HEK293 (cell line): ENCODE measurements around the gene AARS2.

Experiments
- CTCF ChIA-PET: fragments of 350-600 bp; formaldehyde crosslinking; extraction: SDS; loops from one replicate; lab custom pipeline; 2021; ENCODE audit warnings: antibody characterized with exemption; lab: Yijun Ruan, JAX
- POLR2A ChIA-PET: fragments of 300-600 bp; formaldehyde crosslinking; extraction: SDS; loops from one replicate; lab custom pipeline; 2020; ENCODE audit warnings: antibody characterized with exemption, inconsistent platforms; lab: Yijun Ruan, JAX
- H3K27ac ChIP-seq: fragments of 200-500 bp; sonication (Bioruptor generic); 2 replicates; pipeline ENCODE4 v1.5.1; 2014; ENCODE audit warnings: low read depth, low read length, control low read depth, inconsistent platforms; ENCODE audit errors: extremely low read depth
- H3K36me3 ChIP-seq, 2 experiments: fragments of 200-500 bp in 1 of 2; sonication (Bioruptor generic) in 1 of 2; 1 replicate in 1 of 2; 2 replicates in 1 of 2; pipeline ENCODE4 v1.5.1; 2014 to 2017; ENCODE audit warnings: inconsistent platforms in 2 of 2, low read length in 2 of 2; ENCODE audit not compliant: control insufficient read depth in 2 of 2, insufficient read depth in 1 of 2
- H3K4me1 ChIP-seq: fragments of 200-500 bp; sonication (Bioruptor generic); 2 replicates; pipeline ENCODE4 v1.5.1; 2014; ENCODE audit warnings: mild to moderate bottlenecking, low read length, inconsistent platforms; ENCODE audit not compliant: control insufficient read depth, insufficient read depth
- H3K4me3 ChIP-seq: 2 replicates; pipeline ENCODE4 v1.5.1; 2011; ENCODE audit warnings: low read depth, mild to moderate bottlenecking, control low read depth, low read length, moderate library complexity
- H3K9me3 ChIP-seq: fragments of 200-500 bp; sonication (Bioruptor generic); 2 replicates; pipeline ENCODE4 v1.5.1; 2014; ENCODE audit warnings: low read depth, low read length, inconsistent platforms; ENCODE audit not compliant: control insufficient read depth, insufficient read depth
- EGR2 ChIP-seq: fragments of 450-650 bp; formaldehyde crosslinking; IDR thresholded peaks from 2 replicates; pipeline ENCODE4 v1.5.1; 2016; ENCODE audit warnings: low read depth, missing biosample characterization, missing genetic modification characterization
- ZFHX2 ChIP-seq: fragments of 450-650 bp; formaldehyde crosslinking; conservative IDR thresholded peaks from 2 replicates; pipeline ENCODE4 v1.5.1; 2016; ENCODE audit warnings: missing biosample characterization, missing genetic modification characterization
- ZNF146 ChIP-seq: fragments of 450-650 bp; formaldehyde crosslinking; IDR thresholded peaks from 2 replicates; pipeline ENCODE4 v1.5.1; 2016; ENCODE audit warnings: missing biosample characterization, missing genetic modification characterization
- ZNF16 ChIP-seq: fragments of 450-650 bp; formaldehyde crosslinking; IDR thresholded peaks from 2 replicates; pipeline ENCODE4 v1.5.1; 2016; ENCODE audit warnings: low read depth, missing biosample characterization, missing genetic modification characterization
- ZNF266 ChIP-seq: fragments of 450-650 bp; formaldehyde crosslinking; IDR thresholded peaks from 2 replicates; pipeline ENCODE4 v1.5.1; 2016; ENCODE audit warnings: missing biosample characterization, missing genetic modification characterization, low read depth
- ZNF37A ChIP-seq: fragments of 450-650 bp; IDR thresholded peaks from 2 replicates; pipeline ENCODE4 v1.5.1; 2018; ENCODE audit warnings: missing biosample characterization, missing genetic modification characterization
- ZNF473 ChIP-seq: fragments of 450-650 bp; formaldehyde crosslinking; IDR thresholded peaks from 2 replicates; pipeline ENCODE4 v1.5.1; 2017; ENCODE audit warnings: missing biosample characterization, missing genetic modification characterization
- ZNF558 ChIP-seq: fragments of 450-650 bp; formaldehyde crosslinking; IDR thresholded peaks from 2 replicates; pipeline ENCODE4 v1.5.1; 2016; ENCODE audit warnings: missing biosample characterization, missing genetic modification characterization
- ZNF623 ChIP-seq: fragments of 450-650 bp; formaldehyde crosslinking; IDR thresholded peaks from 2 replicates; pipeline ENCODE4 v1.5.1; 2016; ENCODE audit warnings: missing biosample characterization, missing genetic modification characterization
- ZNF654 ChIP-seq: fragments of 450-650 bp; formaldehyde crosslinking; IDR thresholded peaks from 2 replicates; pipeline ENCODE4 v1.5.1; 2016; ENCODE audit warnings: low read depth, missing biosample characterization, missing genetic modification characterization
- ZNF670 ChIP-seq: fragments of 450-650 bp; formaldehyde crosslinking; IDR thresholded peaks from 2 replicates; pipeline ENCODE4 v1.5.1; 2016; ENCODE audit warnings: missing biosample characterization, missing genetic modification characterization, low read depth
- ZNF768 ChIP-seq: fragments of 450-650 bp; formaldehyde crosslinking; IDR thresholded peaks from 2 replicates; pipeline ENCODE4 v1.5.1; 2018; ENCODE audit warnings: missing biosample characterization, mild to moderate bottlenecking, missing genetic modification characterization
- TF ChIP-seq, protein P1 (sequence below): fragments of 450-650 bp; formaldehyde crosslinking; IDR thresholded peaks from 2 replicates; pipeline ENCODE4 v1.5.0; 2017; ENCODE audit warnings: missing biosample characterization, missing genetic modification characterization, borderline replicate concordance
- TF ChIP-seq, protein P2 (sequence below): fragments of 450-650 bp; formaldehyde crosslinking; IDR thresholded peaks from 2 replicates; pipeline ENCODE4 v1.5.1; 2017; ENCODE audit warnings: missing biosample characterization, missing genetic modification characterization
- TF ChIP-seq, protein P3 (sequence below): fragments of 450-650 bp; formaldehyde crosslinking; IDR thresholded peaks from 2 replicates; pipeline ENCODE4 v1.5.1; 2016; ENCODE audit warnings: missing biosample characterization, missing genetic modification characterization
- TF ChIP-seq, protein P4 (sequence below): fragments of 450-650 bp; formaldehyde crosslinking; IDR thresholded peaks from 2 replicates; pipeline ENCODE4 v1.5.1; 2017; ENCODE audit warnings: missing biosample characterization, missing genetic modification characterization
- TF ChIP-seq, protein P5 (sequence below): fragments of 450-650 bp; formaldehyde crosslinking; IDR thresholded peaks from 2 replicates; pipeline ENCODE4 v1.5.1; 2016; ENCODE audit warnings: missing biosample characterization, missing genetic modification characterization

The AARS2 gene

DNA sequence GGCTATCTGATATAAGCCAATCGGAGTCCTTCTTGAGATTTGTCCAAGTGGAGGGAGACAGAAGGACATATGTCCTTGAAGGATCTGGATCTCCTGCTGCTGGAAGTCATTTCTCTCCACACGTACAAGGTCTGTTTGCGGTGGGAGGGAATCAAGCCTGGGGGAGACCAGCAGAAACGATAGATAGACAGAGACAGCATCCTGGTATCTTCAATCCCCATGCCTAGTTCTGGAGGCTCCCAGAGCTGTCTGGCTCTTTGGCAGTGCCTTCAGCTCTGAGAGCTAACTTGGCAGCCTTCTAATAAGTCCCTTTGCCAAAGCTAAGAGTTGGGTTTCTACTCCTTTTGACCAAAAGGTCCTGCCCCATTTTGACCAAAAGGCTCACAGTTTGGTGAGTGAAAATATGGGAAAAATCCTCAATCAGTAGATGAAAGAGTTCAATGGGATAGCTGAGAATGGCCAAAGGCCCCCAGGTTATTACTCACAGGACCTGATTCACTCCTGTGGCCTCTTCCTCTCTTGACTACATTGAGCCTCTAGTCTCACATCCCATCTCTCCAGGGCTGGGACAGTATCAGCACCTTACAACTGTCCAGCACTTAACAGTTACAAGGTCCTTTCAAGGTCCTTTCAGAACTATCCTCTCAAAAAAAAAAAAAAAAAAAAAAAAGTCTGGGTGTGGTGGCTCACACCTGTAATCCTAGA, 20.3 kb downstream of the AARS2 start:
- H3K4me3 ChIP-seq = no peak overlapping the region
- H3K9me3 ChIP-seq = no peaks in the 10 kb centered on the region
- H3K27ac ChIP-seq = no peak overlapping the region
- CTCF ChIA-PET = interaction anchor here (0.6 to 2.2 kb wide), 10 partner anchors 9 to 108 kb away, joined by 3 to 13 read pairs (median 3); partner anchors contain the start of gene AARS2
- H3K36me3 ChIP-seq = no peaks in the 10 kb centered on the region
- POLR2A ChIA-PET = interaction anchor here (0.7 to 2.0 kb wide), 5 partner anchors 13 to 290 kb away, joined by 3 to 6 read pairs (median 4); partner anchors contain the start of gene AARS2
- H3K4me1 ChIP-seq = no peaks in the 10 kb centered on the region; the same call in 1 of the 2 replicates
- TF ChIP-seq ZNF558 (tag by site-specific recombination) = no peak
- peak; percentile 82; the same call in 1 of the 2 replicates for TF ChIP-seq ZNF266

DNA sequence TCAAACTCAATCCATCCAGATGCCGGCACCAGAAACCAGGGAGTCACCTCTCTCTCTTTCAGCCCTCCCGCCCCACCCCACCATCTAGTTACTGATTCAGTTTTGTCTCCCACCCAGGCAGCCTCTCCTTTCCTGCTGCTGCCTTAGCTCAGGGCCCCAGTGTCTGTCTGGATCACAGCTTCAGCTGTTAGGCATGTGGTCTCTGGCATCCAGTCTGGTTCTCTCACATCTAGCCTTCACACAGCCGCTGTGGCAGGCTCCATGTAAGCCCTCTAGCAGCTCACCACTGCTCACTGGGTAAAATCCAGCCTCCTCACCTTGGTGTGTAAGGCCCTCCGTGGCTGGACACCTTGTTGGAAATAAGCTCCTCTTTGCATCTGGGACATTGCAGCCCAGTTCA, 21.3 kb downstream of the AARS2 start:
- CTCF ChIA-PET = interaction anchor here (0.6 to 2.2 kb wide), 10 partner anchors 12 to 109 kb away, joined by 3 to 13 read pairs (median 4); partner anchors contain the start of gene AARS2
- TF ChIP-seq ZNF146 (tag by site-specific recombination) (no peak), ZNF623 (tag by site-specific recombination) (no peak), ZNF37A (tag by site-specific recombination) (no peak)
- TF ChIP-seq, protein P1, sequence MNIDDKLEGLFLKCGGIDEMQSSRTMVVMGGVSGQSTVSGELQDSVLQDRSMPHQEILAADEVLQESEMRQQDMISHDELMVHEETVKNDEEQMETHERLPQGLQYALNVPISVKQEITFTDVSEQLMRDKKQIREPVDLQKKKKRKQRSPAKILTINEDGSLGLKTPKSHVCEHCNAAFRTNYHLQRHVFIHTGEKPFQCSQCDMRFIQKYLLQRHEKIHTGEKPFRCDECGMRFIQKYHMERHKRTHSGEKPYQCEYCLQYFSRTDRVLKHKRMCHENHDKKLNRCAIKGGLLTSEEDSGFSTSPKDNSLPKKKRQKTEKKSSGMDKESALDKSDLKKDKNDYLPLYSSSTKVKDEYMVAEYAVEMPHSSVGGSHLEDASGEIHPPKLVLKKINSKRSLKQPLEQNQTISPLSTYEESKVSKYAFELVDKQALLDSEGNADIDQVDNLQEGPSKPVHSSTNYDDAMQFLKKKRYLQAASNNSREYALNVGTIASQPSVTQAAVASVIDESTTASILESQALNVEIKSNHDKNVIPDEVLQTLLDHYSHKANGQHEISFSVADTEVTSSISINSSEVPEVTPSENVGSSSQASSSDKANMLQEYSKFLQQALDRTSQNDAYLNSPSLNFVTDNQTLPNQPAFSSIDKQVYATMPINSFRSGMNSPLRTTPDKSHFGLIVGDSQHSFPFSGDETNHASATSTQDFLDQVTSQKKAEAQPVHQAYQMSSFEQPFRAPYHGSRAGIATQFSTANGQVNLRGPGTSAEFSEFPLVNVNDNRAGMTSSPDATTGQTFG = no peak
- POLR2A ChIA-PET = interaction anchor here (0.7 to 2.0 kb wide), 5 partner anchors 12 to 95 kb away, joined by 3 to 4 read pairs (median 3); partner anchors contain the start of gene AARS2

DNA sequence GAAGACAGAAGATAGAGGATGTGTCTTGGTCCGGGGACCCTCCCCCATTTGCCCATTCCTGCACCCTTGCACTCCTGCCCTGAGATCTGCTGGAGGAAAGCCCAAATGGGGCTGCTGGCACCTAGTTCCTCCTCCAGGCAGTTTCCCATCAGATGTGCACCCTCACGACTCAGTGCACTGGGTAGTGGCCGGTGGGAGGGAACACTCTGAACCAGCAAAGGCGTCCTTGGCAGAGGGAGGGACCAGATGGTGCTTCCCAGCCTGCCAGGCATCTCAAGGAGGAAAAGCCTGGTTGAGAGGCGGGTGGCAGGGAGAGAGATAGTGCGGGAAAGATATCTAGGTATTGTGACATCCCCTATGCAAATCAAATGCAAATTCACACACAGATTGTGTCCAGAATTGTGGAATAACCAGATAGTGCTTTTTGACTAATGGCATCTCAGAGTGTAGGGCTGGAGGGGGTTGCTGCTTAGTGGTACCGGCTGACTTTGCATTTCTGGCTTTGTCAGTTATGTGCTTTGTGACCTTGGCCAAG, 23.4 kb downstream of the AARS2 start:
- no peak overlapping the region for H3K27ac ChIP-seq
- no peaks in the 10 kb centered on the region for H3K9me3 ChIP-seq
- H3K36me3 ChIP-seq = no peaks in the 10 kb centered on the region
- no peak overlapping the region for H3K4me3 ChIP-seq
- H3K4me1 ChIP-seq = no peaks in the 10 kb centered on the region
- ChIA-PET CTCF (no interaction called here), POLR2A (no interaction called here)
- TF ChIP-seq ZFHX2 (tag by site-specific recombination) (peak; percentile 35; the same call in 1 of the 2 replicates), ZNF768 (tag by site-specific recombination) (no peak)

More for the DNA sequence above, 21.3 kb downstream of the AARS2 start:
- no peaks in the 10 kb centered on the region for H3K4me1 ChIP-seq
- no peak overlapping the region for H3K27ac ChIP-seq
- H3K9me3 ChIP-seq = no peaks in the 10 kb centered on the region
- no peaks in the 10 kb centered on the region for H3K36me3 ChIP-seq
- H3K4me3 ChIP-seq = no peak overlapping the region

DNA sequence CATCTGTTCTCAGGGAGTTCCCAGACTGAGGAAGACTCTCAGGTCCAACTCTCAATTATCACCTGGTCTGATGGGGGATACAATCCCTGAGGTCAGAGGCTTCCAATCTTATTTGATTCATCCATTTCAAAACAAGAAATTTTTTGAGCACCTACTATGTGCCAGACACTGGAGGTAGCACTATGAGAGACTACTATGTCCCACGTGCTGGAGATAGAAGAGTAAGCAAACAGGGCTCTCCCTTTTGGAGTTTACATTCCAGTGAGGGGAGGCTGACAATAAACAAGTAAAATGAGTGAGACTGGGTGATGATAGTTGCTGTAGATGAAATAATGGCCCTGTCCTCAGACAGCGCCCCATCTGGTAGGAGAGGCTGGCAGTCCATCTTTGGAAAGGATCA, 26.4 kb downstream of the AARS2 start:
- POLR2A ChIA-PET = no interaction called here
- no peak for TF ChIP-seq EGR2 (tag by site-specific recombination)
- TF ChIP-seq ZNF16 (tag by site-specific recombination) = no peak
- no peak for TF ChIP-seq ZNF654 (tag by site-specific recombination)
- TF ChIP-seq, protein P2, sequence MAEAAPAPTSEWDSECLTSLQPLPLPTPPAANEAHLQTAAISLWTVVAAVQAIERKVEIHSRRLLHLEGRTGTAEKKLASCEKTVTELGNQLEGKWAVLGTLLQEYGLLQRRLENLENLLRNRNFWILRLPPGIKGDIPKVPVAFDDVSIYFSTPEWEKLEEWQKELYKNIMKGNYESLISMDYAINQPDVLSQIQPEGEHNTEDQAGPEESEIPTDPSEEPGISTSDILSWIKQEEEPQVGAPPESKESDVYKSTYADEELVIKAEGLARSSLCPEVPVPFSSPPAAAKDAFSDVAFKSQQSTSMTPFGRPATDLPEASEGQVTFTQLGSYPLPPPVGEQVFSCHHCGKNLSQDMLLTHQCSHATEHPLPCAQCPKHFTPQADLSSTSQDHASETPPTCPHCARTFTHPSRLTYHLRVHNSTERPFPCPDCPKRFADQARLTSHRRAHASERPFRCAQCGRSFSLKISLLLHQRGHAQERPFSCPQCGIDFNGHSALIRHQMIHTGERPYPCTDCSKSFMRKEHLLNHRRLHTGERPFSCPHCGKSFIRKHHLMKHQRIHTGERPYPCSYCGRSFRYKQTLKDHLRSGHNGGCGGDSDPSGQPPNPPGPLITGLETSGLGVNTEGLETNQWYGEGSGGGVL (tag by site-specific recombination) = no peak
- TF ChIP-seq, protein P3, sequence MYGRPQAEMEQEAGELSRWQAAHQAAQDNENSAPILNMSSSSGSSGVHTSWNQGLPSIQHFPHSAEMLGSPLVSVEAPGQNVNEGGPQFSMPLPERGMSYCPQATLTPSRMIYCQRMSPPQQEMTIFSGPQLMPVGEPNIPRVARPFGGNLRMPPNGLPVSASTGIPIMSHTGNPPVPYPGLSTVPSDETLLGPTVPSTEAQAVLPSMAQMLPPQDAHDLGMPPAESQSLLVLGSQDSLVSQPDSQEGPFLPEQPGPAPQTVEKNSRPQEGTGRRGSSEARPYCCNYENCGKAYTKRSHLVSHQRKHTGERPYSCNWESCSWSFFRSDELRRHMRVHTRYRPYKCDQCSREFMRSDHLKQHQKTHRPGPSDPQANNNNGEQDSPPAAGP (tag by site-specific recombination) = no peak
- TF ChIP-seq, protein P4, sequence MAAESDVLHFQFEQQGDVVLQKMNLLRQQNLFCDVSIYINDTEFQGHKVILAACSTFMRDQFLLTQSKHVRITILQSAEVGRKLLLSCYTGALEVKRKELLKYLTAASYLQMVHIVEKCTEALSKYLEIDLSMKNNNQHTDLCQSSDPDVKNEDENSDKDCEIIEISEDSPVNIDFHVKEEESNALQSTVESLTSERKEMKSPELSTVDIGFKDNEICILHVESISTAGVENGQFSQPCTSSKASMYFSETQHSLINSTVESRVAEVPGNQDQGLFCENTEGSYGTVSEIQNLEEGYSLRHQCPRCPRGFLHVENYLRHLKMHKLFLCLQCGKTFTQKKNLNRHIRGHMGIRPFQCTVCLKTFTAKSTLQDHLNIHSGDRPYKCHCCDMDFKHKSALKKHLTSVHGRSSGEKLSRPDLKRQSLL (tag by site-specific recombination) = no peak
- no peak for TF ChIP-seq ZNF670 (tag by site-specific recombination)
- no peak for TF ChIP-seq ZNF473 (tag by site-specific recombination)
- TF ChIP-seq, protein P5, sequence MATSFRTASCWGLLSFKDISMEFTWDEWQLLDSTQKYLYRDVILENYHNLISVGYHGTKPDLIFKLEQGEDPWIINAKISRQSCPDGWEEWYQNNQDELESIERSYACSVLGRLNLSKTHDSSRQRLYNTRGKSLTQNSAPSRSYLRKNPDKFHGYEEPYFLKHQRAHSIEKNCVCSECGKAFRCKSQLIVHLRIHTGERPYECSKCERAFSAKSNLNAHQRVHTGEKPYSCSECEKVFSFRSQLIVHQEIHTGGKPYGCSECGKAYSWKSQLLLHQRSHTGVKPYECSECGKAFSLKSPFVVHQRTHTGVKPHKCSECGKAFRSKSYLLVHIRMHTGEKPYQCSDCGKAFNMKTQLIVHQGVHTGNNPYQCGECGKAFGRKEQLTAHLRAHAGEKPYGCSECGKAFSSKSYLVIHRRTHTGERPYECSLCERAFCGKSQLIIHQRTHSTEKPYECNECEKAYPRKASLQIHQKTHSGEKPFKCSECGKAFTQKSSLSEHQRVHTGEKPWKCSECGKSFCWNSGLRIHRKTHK (tag by site-specific recombination) = no peak

More for the DNA sequence above, 26.4 kb downstream of the AARS2 start:
- H3K36me3 ChIP-seq = no peaks in the 10 kb centered on the region
- no peaks in the 10 kb centered on the region for H3K9me3 ChIP-seq
- H3K27ac ChIP-seq = no peak overlapping the region
- CTCF ChIA-PET = interaction anchor here (0.6 to 2.2 kb wide), 3 partner anchors 18 to 51 kb away, joined by 3 to 8 read pairs (median 3); no protein-coding TSS in a partner anchor
- H3K4me1 ChIP-seq = no peaks in the 10 kb centered on the region
- no peak overlapping the region for H3K4me3 ChIP-seq
